GM19193 (cell line): ENCODE data around the gene LITAF.

Experiments
- POLR2A ChIP-seq: IDR thresholded peaks from 4 replicates; pipeline ENCODE4 v1.6.1; 2011; ENCODE audit not compliant: insufficient read depth, insufficient read length; ENCODE audit errors: extremely low read depth

The LITAF gene

GRCh38 chr16:11526655-11527350, 59.9 kb downstream of the LITAF start:
- TF ChIP-seq POLR2A, result no peak

- TF ChIP-seq POLR2A, result no peak
Measured at GRCh38 chr16:11524098-11524760, 62.5 kb downstream of the LITAF start.

GRCh38 chr16:11521055-11521454, 65.7 kb downstream of the LITAF start:
- no peak for TF ChIP-seq POLR2A

DNA sequence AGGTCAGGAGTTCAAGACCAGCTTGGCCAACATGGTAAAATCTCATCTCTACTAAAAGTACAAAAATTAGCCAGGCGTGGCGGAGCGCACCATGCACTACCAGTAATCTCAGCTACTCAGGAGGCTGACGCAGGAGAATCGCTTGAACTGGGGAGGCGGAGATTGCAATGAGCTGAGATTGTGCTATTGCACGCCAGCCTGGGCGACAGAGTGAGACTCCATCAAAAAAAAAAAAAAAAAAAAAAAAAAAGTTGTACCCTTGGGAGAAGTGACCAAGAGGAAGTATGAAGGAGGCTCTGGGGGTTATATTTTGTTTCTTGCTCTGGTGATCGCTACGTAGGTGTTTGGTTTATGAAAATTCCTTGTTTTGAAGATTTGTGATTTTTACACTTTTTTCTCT, 66.3 kb downstream of the LITAF start:
- no peak for TF ChIP-seq POLR2A

- TF ChIP-seq POLR2A, result no peak
Measured at GRCh38 chr16:11517961-11518360, 68.8 kb downstream of the LITAF start.

- TF ChIP-seq POLR2A, result no peak
Measured at GRCh38 chr16:11515540-11516430, 70.9 kb downstream of the LITAF start.

GRCh38 chr16:11514283-11514682, 72.4 kb downstream of the LITAF start:
- TF ChIP-seq POLR2A, result no peak

DNA sequence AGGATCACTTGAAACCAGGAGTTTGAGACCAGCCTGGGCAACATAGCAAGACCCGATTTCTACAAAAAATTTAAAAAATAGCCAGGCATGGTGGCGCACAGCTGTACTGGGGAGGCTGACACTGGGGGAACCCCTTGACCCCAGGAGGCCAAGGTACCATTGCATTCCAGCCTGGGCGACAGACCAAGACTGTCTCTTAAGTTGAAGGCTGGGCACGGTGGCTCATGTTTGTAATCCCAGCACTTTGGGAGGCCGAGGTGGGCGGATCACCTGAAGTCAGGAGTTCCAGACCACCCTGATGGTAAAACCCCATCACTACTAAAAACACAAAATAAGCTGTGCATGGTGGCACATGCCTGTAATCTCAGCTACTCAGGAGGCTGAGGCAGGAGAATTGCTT, 74.9 kb downstream of the LITAF start:
- TF ChIP-seq POLR2A, result no peak

DNA sequence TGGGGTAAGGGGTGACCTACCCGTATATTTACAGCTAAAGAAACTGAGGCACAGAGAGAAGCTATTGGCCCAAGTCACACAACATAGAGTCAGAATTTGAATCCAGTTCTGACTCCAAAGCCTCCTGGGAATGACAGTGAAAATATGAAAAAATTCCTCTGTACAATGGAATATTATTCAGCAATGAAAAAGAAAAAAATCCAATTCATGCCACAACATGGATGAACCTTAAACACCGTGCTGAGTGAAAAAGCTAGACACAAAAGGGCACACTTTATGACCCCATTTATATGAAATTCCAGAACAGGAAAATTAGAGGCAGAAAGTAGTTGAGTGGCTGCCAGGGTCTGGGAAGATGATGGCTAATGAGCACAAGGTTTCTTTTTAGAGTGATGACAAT, 75.4 kb downstream of the LITAF start:
- TF ChIP-seq POLR2A, result no peak

GRCh38 chr16:11510178-11510973, 76.3 kb downstream of the LITAF start:
- TF ChIP-seq POLR2A, result no peak

GRCh38 chr16:11507991-11508390, 78.7 kb downstream of the LITAF start:
- no peak for TF ChIP-seq POLR2A

GRCh38 chr16:11507350-11507749, 79.4 kb downstream of the LITAF start:
- TF ChIP-seq POLR2A, result no peak

DNA sequence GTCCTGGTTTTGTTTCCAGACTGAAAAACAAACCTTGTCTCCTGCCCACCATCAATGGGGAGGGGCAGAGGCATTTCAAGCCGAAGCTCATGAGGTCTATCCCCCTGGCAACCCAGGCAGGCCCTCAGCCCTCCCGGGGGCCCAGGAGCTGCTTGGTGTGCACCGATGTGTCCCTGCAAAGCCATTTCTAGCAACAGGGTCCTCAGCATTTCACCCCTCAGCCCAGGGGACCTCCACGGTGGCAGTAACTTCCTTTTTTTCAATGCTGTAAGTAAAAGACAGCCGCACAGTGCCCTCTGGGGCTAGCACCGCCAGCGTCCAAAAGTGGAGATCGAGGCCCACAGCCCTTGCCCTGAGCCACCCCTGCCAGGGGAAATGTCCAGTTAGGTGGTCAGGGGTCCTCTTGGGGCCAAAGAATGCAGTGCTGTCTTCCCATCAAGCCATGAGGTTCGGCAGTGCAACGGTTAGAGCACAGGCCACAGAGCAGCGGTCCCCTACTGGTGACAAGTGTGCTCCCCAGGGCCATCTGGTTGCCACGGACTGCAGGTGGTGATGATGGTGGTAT, 79.9 kb downstream of the LITAF start:
- TF ChIP-seq POLR2A, result no peak

- no peak for TF ChIP-seq POLR2A
Measured at GRCh38 chr16:11503566-11503965, 83.2 kb downstream of the LITAF start.

- no peak for TF ChIP-seq POLR2A
Measured at GRCh38 chr16:11502239-11502638, 84.5 kb downstream of the LITAF start.

DNA sequence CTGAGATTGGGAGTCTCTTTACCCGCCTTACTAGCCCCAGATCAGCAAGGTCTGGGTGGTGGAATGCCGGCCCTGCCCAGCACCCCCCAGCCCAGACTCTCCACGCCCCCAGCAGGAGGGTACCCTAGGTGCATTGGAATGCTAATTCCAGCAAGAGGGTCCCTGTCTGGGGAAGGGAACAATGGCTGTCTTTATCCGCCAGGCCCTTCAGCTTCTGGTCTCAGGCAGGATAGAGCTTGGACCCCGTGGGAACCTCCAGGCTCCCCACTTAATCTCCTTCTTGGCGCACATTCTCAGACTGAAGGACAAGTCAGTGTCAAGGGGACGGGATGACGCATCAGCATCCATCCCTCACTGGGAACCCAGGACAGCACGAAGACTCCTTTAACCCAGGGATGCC, 85.1 kb downstream of the LITAF start:
- TF ChIP-seq POLR2A, result no peak
